DMS 273 (cell line): ENCODE data around the gene ATP5F1D.
A peak's percentile ranks its signal among the peaks of the same experiment; 100 is the strongest.

ENCODE experiments used
- DNase-seq: peaks from one replicate; lab custom pipeline; 2025; ENCODE audit not compliant: unreplicated experiment; lab: John Stamatoyannopoulos, UW

Gene ATP5F1D

DNA sequence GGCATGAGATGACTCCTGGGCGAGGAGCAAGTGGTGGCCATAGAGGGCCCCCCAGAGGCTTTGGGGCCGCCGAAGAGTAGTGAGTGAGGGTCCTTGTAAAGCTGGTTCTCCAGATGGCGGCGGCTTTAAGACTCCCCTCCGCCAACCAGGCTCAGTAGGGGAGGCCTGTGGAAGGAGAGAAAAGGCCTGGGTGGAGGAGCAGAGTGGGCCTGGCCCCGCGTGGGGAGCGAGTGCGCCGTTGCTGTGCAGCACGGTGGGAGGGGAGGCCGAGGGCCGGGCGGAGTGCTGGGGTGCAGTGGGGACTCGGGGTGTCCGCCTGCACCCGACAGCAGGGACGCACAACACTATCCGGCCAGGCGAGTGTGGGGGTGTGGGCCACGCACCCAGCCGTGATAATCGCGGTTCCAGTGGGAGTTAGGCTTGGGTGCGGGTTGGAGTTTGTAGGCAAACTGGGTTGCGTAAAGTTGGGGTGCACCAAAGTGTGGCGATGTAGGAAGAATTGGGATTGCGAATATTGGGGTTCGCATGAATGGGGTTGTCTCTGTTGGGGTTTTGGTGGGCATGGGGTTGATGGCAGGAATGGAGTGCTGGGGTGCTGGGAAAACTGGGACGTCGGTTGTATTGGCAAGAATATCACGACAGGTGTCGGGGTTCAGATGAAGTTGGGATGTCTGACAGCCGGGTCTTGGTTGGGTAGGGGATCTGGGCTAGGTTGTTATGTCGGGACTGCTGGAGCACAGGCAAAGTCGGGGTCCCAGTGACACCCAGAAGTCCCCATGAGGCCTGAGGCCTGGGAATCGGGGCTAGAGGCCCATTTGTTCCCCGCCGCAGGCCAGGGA, 26.9 kb downstream of the ATP5F1D start:
- no peak for DNase-seq

DNA sequence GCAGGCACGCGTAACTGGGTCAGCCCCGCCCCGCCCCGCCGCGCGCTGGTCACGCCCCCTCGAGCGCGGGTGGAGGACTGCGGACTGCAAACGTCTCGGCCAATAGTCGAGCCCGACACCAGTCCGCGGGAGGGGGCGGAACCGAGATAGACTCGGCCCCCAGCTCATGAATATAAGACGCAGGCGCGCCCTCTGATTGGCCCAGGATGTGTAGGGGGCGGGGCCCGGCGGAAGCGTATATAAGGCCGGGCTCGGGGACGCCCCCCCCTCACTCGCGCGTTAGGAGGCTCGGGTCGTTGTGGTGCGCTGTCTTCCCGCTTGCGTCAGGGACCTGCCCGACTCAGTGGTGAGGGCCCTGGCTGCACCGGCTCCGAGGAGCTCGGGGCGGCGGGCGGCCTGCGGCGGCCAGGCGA, 27.5 kb downstream of the ATP5F1D start, which contains the start of gene CIRBP:
TSS of gene CIRBP (plus strand) at position 268 of the 413 bp plus-strand sequence. CDS start 1,602 bp downstream, outside the sequence.
- peak; percentile 99 for DNase-seq

DNA sequence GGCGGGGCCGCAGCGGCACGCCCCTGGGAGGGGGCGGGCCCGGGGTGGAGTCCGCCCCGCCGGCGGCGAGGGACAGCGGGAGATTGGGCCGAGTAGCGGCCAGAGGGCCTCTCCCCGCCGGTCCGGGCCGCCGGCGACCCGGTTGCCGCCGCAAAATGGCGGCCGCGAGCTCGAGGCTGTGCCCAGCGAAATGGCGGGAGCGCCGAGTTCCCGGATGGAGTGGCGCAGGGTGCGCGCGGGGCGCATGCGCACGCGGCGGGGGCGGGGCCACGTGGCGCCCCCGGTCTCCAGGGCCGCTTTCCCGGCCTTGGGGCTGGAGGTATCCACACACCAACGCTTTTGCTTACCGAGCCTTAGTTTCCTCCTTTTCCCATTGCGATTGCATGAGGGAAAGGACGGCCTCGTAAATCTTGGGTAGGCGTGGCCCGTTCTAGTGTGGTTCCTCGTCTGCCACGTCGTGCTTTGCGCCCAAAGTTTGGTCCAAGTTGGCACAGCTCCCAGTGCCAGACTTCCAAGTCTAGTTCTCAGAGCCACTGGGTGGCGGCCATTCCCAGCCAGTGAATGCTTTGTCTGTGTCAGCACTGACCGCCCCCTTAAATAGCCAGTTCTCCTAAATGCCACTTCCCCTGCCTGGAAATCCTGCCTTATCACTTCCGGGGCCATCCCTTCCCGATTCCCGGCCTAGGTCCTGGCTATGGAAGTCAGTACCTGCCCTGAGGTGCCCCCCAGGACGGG, 28.1 kb downstream of the ATP5F1D start:
- peak; percentile 95 for DNase-seq

DNA sequence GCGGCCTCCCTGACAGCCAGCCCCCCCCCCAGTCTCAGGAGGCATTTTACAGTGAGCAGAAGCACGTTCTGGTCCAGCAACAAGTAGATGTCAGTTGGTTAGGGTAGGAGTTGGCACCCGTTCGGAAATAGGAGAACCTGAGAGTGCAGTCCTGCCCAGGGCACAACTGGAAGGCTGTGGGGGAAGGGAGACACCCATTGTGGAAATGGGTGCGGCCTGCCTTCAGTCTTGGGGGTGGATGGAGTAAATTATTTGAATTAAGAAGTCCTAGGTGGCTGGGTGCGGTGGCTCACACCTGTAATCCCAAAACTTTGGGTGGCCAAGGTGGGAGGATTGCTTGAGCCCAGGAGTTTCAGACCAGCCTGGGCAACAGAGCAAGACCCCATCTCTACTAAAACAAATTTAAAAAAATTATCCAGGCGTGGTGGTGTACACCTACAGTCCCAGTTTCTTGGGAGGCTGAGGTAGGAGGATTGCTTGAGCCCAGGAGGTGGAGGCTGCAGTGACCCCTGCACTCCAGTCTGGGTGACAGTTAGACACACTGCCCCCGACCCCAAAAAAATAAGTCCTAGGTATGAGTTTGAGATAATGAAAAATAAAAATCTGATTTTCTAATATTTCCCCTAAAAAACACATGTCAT, 28.8 kb downstream of the ATP5F1D start:
- DNase-seq, result peak; percentile 68

DNA sequence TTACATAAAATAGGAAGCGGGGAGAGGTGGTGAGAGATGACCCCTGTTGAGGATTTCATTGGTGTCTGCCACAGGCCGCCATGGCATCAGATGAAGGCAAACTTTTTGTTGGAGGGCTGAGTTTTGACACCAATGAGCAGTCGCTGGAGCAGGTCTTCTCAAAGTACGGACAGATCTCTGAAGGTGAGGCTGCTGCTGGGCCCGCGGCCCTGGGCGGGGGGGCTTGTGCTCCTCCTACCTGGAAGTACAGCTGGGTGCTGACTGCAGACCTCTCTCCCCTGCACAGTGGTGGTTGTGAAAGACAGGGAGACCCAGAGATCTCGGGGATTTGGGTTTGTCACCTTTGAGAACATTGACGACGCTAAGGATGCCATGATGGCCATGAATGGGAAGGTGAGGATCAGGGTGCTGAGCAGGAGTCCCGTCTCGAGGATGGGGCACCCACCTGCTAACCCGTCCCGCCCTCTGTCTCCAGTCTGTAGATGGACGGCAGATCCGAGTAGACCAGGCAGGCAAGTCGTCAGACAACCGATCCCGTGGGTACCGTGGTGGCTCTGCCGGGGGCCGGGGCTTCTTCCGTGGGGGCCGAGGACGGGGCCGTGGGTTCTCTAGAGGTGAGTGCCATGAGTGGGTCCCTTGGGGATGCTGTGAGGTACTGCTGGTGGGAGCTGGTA, 29.4 kb downstream of the ATP5F1D start:
- DNase-seq, result no peak

DNA sequence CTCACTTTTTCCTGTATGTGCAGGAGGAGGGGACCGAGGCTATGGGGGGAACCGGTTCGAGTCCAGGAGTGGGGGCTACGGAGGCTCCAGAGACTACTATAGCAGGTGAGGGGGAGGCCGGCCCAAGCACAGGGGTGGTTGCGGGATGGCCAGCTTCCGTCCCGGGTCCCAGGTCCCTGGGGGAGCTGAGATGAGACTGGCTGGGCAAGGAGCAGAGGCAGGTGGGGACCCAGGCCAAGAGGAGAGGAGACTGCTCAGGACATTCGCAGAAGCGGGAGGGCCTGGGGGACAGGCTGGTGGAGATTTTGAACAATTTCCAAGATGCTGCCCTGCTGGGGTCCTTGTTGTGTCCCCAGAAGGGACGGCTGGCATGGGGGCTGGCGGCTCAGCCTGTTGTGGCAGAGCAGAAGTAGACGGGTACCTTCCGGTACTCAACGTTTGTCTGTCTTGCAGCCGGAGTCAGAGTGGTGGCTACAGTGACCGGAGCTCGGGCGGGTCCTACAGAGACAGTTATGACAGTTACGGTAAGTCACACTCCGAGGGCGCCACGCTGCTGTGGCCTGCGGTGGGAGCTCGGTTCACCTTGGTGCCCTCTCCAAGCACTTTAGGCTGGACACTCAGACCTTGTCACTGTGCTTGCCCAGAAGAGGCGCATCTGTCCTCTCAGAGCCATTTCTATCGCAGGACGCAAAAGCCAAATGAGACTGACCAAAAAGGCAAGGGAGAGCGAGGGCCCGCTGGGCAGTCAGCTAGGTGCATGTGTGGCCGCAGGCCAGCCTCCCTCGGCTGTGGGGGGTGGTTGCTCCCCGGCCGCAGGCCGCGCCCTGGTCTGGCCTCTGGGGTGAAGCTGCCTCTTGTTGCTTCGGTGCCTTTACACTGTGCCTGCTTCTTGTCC, 30.2 kb downstream of the ATP5F1D start:
- no peak for DNase-seq

DNA sequence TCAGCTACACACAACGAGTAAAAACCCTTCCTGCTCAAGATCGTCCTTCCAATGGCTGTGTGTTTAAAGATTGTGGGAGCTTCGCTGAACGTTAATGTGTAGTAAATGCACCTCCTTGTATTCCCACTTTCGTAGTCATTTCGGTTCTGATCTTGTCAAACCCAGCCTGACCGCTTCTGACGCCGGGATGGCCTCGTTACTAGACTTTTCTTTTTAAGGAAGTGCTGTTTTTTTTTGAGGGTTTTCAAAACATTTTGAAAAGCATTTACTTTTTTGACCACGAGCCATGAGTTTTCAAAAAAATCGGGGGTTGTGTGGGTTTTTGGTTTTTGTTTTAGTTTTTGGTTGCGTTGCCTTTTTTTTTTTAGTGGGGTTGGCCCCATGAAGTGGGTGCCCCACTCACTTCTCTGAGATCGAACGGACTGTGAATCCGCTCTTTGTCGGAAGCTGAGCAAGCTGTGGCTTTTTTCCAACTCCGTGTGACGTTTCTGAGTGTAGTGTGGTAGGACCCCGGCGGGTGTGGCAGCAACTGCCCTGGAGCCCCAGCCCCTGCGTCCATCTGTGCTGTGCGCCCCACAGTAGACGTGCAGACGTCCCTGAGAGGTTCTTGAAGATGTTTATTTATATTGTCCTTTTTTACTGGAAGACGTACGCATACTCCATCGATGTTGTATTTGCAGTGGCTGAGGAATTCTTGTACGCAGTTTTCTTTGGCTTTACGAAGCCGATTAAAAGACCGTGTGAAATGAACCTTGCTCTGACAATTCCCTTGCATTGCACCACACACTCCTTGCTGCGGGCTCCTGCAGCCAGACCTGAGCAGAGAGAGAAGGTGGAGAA, 31.1 kb downstream of the ATP5F1D start:
- DNase-seq, result no peak

DNA sequence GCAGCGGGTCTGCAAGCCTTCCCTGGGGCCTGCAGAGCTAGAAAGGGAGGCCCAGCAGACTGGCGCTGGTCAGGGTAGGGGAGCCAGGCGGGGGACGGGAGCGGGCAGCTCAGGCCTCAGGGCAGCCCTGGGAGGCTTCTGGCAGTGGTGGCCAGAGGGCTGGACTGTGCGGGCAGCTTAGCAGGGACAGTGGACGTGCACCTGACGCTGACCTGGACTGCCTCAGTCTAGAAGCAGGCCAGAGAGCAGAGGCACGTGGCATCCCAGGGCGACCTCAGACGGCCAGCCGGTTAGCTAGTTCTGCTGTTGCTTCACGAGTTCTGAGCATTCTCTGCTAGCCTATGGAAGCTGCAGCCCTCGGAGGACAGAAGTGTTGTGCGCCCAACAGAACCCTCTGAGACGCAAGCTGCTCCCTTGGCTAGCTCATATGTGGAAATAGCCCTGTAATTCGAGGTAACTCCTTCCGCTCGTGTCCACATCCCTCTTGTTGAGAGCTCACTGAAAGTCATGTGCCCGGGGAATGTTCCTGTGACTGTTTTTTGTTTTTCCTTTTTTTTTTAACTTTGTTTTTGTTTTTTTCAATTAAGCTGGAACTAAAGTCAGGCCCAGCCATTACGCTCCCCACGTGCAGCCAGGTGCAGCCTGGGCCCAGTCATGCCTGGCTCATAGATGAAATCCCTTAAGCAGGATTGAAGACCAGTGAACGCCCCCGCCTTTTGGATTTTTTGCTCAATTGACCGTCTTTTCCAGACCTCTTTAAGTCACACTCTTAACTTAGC, 31.9 kb downstream of the ATP5F1D start:
- no peak for DNase-seq

DNA sequence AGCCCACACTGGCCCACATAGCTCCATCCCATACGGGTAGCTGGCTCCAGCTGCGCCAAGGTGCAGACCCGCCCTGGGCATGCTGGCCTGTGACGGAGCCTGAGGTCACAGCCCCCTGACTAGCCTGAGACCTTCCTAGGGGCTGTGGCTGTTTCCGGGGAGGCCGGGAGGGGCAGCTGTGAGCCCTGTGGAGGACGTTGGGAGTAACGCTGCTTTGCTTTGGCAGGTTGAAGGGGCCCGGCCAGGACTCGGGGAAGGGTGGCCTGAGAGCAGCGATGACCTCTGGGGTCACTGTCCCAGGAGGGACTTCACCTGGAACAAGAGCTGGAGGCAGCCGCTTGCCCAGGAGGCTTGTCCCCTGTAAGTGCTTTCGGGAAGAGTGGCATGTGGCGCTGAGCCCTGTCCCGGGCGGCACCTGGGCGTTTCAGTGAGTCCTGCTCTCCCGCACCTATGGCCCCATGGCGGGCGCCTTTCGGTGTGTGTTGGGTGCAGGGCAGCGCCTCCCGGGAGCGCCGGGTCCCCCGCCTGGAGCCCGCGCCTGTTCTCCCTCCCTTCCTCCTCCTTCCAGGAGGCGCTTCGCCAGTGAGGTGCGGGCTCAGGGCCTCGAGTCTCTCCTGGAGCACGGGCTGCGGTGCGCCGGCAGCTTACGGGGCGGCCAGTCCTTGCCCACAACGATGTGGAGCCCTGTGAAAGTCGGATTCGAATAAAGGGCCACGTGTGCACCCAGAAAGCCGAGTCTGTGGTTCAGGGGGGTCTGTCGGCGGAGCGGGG, 32.7 kb downstream of the ATP5F1D start:
- no peak for DNase-seq

DNA sequence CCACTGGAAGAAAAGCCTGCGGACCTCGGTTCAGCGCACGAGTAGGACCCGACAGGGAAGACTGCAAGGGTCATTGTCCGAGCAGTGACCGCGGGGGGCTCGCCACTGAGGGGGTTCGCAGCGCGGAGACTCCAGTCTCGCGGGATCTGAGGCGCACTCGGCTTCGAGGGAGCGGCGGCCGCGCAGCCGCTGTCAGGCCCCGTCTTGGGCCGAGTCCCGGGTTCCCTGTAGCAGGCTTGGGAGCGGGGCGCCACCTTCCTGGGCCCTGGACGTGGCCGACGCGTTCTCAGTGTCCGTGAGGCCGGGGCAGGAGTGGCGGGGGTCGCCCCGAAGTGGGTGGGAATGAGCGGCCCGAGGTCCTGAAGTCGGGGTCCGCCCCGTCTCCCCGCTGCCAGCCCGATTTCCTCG, 33.3 kb downstream of the ATP5F1D start:
- DNase-seq, result peak; percentile 74

DNA sequence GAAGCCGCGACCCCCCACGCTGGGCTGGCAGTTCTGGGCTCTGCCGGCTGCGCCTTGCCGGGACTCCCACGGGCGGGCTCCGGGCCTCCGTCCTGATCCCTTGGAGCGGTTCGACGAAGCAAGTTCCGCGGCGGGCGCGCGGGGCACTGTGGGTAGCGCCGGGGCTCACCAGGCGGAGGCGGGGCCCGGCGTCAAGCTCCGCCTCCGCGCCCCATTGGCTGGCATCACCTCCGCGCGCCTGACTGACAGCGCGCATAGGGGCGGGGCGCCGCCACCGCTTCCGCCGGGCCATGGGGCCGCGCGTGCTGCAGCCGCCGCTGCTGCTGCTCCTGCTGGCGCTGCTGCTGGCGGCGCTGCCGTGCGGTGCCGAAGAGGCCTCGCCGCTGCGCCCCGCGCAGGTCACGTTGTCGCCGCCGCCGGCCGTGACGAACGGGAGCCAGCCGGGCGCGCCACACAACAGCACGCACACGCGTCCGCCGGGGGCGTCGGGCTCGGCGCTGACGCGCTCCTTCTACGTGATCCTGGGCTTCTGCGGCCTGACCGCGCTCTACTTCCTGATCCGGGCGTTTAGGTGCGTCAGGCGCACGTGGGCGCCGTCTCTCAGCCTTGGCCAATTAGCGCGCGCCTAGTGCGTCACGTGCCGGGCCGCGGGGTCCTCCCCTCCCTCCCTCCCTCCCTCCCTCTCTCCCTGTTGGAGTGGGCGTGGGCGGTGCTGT, 33.9 kb downstream of the ATP5F1D start, which contains the start of gene FAM174C:
TSS of gene FAM174C (plus strand) at position 271 of the 716 bp plus-strand sequence. CDS start at position 291, 20 bp downstream.
- DNase-seq, result peak; percentile 99

DNA sequence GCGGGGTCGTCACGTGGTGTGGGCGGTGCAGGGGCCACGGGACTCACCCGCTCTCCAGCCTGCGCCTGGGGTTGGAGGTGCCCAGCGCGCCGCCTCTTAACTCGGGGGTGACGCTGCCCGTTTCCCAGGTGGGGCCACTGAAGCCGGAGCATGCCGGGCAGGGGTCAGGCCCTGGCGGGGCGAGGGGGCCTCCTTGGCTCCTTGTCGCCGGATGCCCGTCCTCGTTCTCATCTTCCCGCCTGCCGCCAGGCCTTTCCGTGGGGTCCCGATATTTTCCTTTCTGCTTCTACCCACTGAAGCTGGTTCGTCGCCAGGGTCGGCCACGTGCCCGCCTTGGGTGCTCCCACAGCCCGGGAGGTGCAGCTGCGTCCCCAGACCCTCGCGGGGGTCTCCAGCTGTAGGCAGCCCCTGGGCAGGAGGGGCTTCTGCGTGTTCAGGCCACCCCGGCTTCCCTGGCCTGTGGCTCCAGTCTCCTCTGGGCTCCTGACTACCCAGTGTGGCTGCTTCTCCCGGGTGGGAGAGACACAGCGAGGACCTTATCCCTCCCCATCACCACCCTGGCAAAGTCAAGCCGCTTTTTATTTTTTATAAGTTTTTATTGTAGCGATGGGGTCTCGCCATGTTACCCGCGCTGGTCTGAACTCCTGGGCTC, 34.6 kb downstream of the ATP5F1D start:
- DNase-seq, result no peak

DNA sequence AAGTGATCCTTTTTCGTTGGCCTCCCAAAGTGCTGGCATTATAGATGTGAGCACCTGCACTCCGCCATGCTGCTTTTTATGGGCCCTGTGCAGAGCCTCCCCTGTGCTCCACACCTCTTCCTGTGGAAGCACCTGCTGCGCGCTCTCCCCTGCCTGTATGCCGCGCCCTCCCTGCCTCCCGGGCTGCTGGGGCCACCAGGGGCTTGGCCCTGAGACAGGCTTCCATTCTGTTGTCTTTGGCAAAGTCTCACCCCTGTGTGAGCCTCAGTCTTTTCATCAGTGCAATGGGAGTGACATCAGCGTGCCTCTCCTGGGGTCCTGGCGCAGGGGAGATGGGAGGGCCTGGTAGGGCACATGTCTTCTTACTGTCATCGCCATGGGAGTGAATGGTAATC, 35.1 kb downstream of the ATP5F1D start:
- DNase-seq, result no peak

DNA sequence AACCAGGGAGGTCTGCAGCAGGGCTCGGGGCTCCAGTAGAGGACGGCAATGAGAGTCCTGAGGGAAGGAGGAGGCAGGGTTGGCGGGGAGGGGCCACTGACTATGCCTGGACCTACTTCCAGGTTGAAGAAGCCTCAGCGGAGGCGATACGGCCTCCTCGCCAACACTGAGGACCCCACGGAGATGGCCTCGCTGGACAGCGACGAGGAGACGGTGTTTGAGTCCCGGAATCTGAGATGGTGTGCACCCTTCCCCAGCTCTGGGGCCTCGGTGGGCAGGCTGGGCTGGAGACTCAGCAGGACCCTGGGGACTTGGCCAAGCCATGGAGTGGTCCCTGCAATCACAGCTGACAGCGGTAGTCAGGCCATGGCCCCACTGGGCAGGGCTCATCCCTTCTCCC, 35.5 kb downstream of the ATP5F1D start:
- DNase-seq, result no peak

DNA sequence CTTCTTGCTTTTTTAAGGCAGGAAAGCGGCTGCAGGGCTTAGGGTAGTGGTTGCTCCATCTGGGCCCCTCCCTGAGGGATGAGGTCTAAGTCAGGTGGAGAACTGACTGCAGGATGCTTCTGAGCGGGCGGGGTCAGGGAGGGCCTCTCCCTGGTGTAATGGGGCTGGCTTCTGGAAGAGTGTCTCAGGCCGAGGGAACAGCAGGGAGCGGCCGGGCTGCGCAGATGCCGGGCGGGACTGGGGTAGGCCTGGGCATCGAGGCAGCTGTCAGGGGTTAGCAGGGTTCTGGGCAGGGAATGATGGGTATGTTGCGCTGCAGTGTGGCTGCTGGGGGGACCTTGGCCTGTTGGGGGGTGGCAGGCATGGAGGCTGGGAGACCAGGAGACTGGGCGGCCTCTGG, 36.5 kb downstream of the ATP5F1D start:
- no peak for DNase-seq
